Nephron (organoid): Measurements from ENCODE around the gene CAPNS1.
A peak's percentile ranks its signal among the peaks of the same experiment; 100 is the strongest.

ENCODE experiments used
- H3K27ac Mint-ChIP-seq, 3 experiments: 2 replicates each; pipeline ENCODE4 v1.8.0; 2020; ENCODE audit warnings: mixed read lengths in 3 of 3, mild to moderate bottlenecking in 2 of 3, moderate library complexity in 1 of 3
- H3K27me3 Mint-ChIP-seq: 2 replicates; pipeline ENCODE4 v1.8.0; 2021; ENCODE audit warnings: low read depth, mild to moderate bottlenecking, moderate library complexity, mixed read lengths
- H3K36me3 Mint-ChIP-seq: 2 replicates; pipeline ENCODE4 v1.8.0; 2020; ENCODE audit warnings: low read depth, mixed read lengths
- H3K4me1 Mint-ChIP-seq: 2 replicates; pipeline ENCODE4 v1.8.0; 2020; ENCODE audit warnings: mixed read lengths
- H3K4me3 Mint-ChIP-seq, 3 experiments: 2 replicates each; pipeline ENCODE4 v1.8.0; 2020; ENCODE audit warnings: mild to moderate bottlenecking in 3 of 3, mixed read lengths in 3 of 3, moderate library complexity in 2 of 3
- H3K9me3 Mint-ChIP-seq: 2 replicates; pipeline ENCODE4 v1.8.0; 2020; ENCODE audit warnings: mixed read lengths
- TF ChIP-seq, protein P1 (sequence below), 3 experiments: fragments of 200-600 bp; sonication (generic); IDR thresholded peaks; one replicate each; pipeline ENCODE4 v1.5.0; 2021; ENCODE audit warnings: antibody characterized with exemption in 3 of 3; ENCODE audit not compliant: unreplicated experiment in 3 of 3

Gene CAPNS1

DNA sequence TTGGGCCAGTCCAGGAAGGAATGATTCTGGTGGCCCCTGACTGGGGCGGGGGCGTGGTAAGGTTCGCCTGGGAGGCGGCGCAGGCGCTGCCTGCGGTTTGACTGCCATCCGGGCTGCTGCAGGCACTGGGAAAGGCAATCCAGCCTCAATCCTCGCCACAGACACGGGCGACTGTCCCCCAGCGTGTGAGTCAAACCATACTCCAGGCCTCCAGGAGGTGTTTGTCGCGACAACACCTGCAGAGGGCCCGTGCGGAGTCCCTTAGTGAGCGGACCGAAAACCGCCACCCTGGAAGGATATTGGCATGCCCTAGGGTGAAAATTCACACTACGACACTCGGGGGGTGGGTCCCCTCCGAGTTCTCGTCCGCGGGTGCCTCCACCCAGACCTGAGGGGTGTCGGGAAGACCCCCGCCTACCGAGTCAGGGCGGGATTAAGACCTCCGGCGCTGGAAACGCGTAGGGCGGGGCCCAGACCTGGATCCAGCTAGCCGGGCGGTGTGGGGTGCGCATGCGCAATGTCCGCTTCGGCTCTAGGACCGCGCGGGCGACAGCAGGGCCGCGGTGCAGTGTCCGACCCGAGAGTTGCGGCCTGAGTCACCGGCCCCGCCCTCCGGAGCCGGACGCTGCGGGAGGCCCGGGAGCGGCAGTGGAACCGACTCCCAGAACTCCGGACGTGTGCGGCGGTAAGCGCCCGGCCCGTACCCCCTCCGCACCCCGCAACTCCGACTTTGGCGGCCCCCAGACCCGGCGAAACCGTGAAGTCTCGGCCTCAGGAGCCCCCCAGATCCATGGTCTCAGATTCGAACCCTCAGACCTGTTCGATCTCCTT, at the start of gene CAPNS1:
Gene CAPNS1, plus strand, starts transcription at position 594 of the 831 bp plus-strand sequence. CDS start 946 bp downstream, outside the sequence.
- H3K27ac Mint-ChIP-seq: peak within 1 kb of the TSS; percentile 95 to 98 (median 98)
- peak within 1 kb of the TSS; percentile 98 to 99 (median 99) for H3K4me3 Mint-ChIP-seq
- peaks cover 28% of the 10 kb centered on the region for H3K36me3 Mint-ChIP-seq
- H3K9me3 Mint-ChIP-seq: no peaks in the 10 kb centered on the region
- peaks cover 9% of the 10 kb centered on the region for H3K4me1 Mint-ChIP-seq
- TF ChIP-seq, protein P1, sequence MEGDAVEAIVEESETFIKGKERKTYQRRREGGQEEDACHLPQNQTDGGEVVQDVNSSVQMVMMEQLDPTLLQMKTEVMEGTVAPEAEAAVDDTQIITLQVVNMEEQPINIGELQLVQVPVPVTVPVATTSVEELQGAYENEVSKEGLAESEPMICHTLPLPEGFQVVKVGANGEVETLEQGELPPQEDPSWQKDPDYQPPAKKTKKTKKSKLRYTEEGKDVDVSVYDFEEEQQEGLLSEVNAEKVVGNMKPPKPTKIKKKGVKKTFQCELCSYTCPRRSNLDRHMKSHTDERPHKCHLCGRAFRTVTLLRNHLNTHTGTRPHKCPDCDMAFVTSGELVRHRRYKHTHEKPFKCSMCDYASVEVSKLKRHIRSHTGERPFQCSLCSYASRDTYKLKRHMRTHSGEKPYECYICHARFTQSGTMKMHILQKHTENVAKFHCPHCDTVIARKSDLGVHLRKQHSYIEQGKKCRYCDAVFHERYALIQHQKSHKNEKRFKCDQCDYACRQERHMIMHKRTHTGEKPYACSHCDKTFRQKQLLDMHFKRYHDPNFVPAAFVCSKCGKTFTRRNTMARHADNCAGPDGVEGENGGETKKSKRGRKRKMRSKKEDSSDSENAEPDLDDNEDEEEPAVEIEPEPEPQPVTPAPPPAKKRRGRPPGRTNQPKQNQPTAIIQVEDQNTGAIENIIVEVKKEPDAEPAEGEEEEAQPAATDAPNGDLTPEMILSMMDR (IDR thresholded peaks at IDR 0.05; ENCODE audit: unreplicated experiment in 3 of 3): peak in 2 of 3 experiments; percentile 12 to 22
- peaks cover 5% of the 10 kb centered on the region for H3K27me3 Mint-ChIP-seq

DNA sequence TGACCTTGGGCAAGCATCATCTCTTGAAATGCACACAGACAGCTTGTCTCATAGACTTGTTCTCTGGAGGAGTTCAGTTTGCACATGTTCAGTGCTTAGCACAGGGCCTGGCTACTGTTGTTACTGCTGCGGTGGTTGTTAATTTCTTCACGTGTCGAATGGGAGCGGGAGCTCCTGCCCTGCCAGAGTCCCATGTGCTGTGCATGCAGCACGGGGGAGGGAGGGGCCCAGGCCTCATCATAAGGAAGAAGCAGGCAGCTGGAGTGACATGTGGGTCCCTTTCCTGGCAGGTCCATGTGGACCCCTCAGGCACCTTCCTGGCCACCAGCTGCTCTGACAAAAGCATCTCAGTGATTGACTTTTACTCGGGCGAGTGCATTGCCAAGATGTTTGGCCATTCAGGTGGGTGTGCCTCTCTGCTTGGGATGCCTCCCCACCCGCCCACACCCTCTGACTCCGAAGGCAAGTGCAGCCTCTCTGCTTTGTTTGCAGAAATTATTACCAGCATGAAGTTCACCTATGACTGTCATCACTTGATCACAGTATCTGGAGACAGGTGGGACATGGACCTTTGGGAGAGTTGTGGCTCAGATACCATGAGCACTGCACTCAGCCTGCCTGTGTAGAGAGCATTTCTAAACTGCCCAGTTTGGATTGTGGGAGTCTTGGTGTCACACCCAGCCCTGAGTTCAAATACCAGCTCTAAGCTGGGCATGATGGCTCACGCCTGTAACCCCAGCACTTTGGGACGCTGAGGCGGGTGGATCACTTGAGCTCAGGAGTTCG, 48.8 kb upstream of the CAPNS1 start:
- no peak overlapping the region for H3K27ac Mint-ChIP-seq
- no peaks in the 10 kb centered on the region for H3K9me3 Mint-ChIP-seq
- H3K36me3 Mint-ChIP-seq: peaks cover 18% of the 10 kb centered on the region
- H3K27me3 Mint-ChIP-seq: peaks cover 3% of the 10 kb centered on the region
- TF ChIP-seq, protein P1 (IDR thresholded peaks at IDR 0.05; ENCODE audit: unreplicated experiment in 3 of 3): no peak
- no peaks in the 10 kb centered on the region for H3K4me1 Mint-ChIP-seq
- no peak overlapping the region for H3K4me3 Mint-ChIP-seq

DNA sequence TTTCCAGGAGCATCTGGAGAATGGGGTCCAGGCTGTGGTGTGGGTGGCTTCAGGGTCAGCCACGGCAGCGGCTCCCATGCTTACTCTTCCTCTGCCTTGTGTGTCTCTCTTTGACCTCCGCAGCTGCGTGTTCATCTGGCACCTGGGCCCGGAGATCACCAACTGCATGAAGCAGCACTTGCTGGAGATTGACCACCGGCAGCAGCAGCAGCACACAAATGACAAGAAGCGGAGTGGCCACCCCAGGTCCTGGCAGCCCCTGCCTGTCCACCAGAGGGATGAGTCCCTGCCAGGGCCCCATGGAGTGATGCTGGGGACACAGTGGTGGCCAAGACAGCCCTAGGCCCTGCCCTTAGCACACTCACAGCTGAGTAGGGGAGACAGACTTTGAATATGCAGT, 47.3 kb upstream of the CAPNS1 start:
- Mint-ChIP-seq H3K4me3 (no peak overlapping the region), H3K4me1 (no peaks in the 10 kb centered on the region), H3K27me3 (peaks cover 3% of the 10 kb centered on the region), H3K27ac (no peak overlapping the region), H3K36me3 (peaks cover 26% of the 10 kb centered on the region), H3K9me3 (no peaks in the 10 kb centered on the region)
- TF ChIP-seq, protein P1 (IDR thresholded peaks at IDR 0.05; ENCODE audit: unreplicated experiment in 3 of 3): no peak

GRCh38 chr19:36093146-36093662, 46.7 kb upstream of the CAPNS1 start:
- no peaks in the 10 kb centered on the region for H3K9me3 Mint-ChIP-seq
- H3K4me1 Mint-ChIP-seq: no peaks in the 10 kb centered on the region
- H3K36me3 Mint-ChIP-seq: peaks cover 26% of the 10 kb centered on the region
- TF ChIP-seq, protein P1 (IDR thresholded peaks at IDR 0.05; ENCODE audit: unreplicated experiment in 3 of 3): no peak
- H3K4me3 Mint-ChIP-seq: no peak overlapping the region
- no peak overlapping the region for H3K27ac Mint-ChIP-seq
- peaks cover 3% of the 10 kb centered on the region for H3K27me3 Mint-ChIP-seq

GRCh38 chr19:36093687-36094086, 46.2 kb upstream of the CAPNS1 start:
- Mint-ChIP-seq H3K4me1 (no peaks in the 10 kb centered on the region), H3K36me3 (peaks cover 24% of the 10 kb centered on the region), H3K27me3 (peaks cover 3% of the 10 kb centered on the region), H3K27ac (no peak overlapping the region), H3K4me3 (no peak overlapping the region), H3K9me3 (no peaks in the 10 kb centered on the region)
- TF ChIP-seq, protein P1 (IDR thresholded peaks at IDR 0.05; ENCODE audit: unreplicated experiment in 3 of 3): no peak
